ENCODE results near the gene HOXB3. TPM values are rescaled to one million over a fixed set of nuclear protein-coding genes. Genes with fewer than 3 reads are reported as not detected.

The HOXB3 gene
- total RNA-seq, 8 experiments from 2014 or later: 20.6 to 111 (median 52.1) TPM

DNA sequence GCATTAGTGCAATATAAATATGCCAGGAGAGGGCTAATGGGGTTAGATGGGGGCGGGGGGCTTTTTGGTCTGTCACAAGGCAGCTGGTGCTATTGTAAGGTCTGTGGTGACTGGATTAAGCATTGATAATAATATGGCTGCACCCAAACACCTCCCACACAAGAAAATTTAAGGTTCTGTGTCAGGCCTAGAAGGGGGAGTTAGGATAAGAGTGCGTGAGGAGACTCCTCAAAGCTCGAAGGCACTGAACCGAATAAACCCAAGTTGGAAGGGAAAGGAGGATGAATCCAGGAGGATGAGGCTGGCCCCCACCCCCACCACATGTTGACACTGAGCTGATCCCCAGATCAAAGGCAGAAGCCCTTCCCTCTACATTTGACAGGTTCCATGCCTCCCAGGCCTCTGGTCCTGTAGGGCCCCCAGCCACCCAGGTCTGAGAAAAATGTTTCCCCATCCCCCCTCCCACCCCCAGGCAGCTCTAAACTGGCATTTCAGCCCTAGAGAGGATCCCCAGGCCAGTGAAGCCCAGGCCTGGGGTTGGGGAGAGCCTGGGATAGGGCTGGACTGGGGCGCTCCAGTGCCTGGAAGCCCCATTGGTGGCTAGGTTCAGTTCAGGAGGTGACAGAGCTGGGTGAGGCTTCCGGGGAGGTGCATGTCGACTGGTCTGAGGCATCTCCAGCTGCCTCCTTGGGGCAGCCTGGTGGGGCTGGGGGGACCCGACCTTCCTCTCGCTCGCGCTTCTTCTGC lies 60.9 kb downstream of the HOXB3 start:
- peak overlapping the region; percentile 58 to 84 for H3K27ac ChIP-seq
- in situ Hi-C loops (cut with MboI; ENCODE audit: low pct_unique_long_range_greater_than_20kb in 2 of 9, low sequenced_read_pairs in 9 of 9, unreplicated experiment in 9 of 9): no loop called here
- WGBS, 10 experiments: 30 to 100% (median 40%) methylated on average over 1 to 6 of the region's 11 CpGs; no CpG with 5 or more reads in 3 of the 10 experiments
- H3K4me3 ChIP-seq: peak overlapping the region in 2 of 5 donors; percentile 16 to 22
- H3K4me1 ChIP-seq (replicated peaks in 1 of 2): peaks cover 84% of the 10 kb centered on the region in 2 donors
- peak in 4 of 8 experiments; percentile 4 to 14 (median 10) for ATAC-seq (replicated peaks in 6 of 8)

DNA sequence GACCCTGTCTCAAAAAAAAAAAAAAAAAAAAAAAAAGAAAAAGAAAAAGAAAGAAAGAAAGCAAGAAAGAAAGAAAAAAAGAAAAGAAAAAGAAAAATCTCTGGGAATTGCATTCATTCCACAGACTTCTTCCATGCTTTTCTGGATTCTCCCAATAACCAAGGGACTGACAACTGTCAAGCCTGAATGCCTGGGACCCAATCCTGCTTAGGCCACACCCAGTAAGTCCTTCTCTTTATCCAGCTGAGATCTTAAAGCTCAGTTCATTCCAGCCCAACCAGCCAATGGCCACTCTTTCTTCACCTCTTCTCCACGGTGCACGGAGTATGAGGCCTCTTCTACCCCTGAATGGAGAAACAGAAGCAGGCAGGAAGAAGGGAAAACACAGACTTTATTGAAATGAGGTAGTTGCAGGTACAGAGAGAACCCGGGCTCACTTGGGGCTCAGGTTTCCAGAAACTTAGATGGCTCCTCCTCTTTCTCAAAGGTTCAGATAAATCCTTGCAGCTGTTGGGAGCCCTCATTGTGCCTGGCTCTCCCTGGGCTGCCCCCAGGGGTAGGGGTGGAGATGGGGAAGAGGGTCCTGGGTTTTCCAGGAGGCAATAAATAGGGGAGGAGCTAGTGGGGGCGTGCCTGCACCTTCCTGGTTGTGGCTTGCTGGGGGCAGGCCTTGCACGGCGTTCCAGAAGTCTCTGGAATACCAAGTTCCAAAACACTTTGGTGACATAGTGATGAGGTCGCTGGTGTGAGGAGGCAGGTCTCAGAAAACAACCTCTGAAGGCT lies 61.7 kb downstream of the HOXB3 start:
- peak in 5 of 8 experiments; percentile 2 to 58 (median 23) for ATAC-seq (replicated peaks in 6 of 8)
- peak overlapping the region; percentile 58 to 84 for H3K27ac ChIP-seq
- H3K4me1 ChIP-seq (replicated peaks in 1 of 2): peaks cover 77 to 78% of the 10 kb centered on the region in 2 donors
- no peak overlapping the region for H3K4me3 ChIP-seq
- 0 to 76% (median 21%) methylated on average over 1 to 3 of the region's 7 CpGs; no CpG with 5 or more reads in 2 of the 10 experiments for WGBS, 10 experiments
- in situ Hi-C loops (cut with MboI; ENCODE audit: low pct_unique_long_range_greater_than_20kb in 2 of 9, low sequenced_read_pairs in 9 of 9, unreplicated experiment in 9 of 9): no loop called here

DNA sequence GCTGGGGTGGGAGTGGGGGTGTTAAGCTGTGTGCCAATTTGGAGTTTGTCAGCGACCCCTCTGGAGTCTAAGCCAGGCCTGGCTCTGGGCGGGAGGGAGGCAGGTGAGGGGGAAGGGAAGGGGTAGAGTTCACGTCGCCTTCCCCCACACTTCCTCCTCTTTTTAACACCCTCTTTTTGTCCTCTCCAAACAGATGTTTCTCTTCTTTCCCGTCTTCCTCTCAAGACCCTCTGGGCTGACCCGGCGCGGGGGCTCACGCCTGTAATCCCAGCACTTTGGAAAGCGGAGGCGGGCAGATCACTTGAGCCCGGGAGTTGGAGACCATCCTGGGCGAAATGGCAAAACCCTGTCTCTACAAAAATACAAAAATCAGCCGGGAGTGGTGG lies 62.5 kb downstream of the HOXB3 start:
- WGBS, 10 experiments: 8 to 50% (median 23%) methylated on average over 1 to 6 of the region's 14 CpGs; no CpG with 5 or more reads in 5 of the 10 experiments
- Histone ChIP-seq H3K4me3 (peak overlapping the region in 2 of 5 donors; percentile 0 to 7), H3K4me1 (replicated peaks in 1 of 2) (peaks cover 77 to 78% of the 10 kb centered on the region in 2 donors), H3K27ac (peak overlapping the region; percentile 79 to 80)
- in situ Hi-C loops (cut with MboI; ENCODE audit: low pct_unique_long_range_greater_than_20kb in 2 of 9, low sequenced_read_pairs in 9 of 9, unreplicated experiment in 9 of 9): no loop called here
- ATAC-seq (replicated peaks in 6 of 8): no peak

GRCh38 chr17:48526608-48527546 lies 63.2 kb downstream of the HOXB3 start:
- peak overlapping the region; percentile 79 to 80 for H3K27ac ChIP-seq
- H3K4me3 ChIP-seq: peak overlapping the region in 3 of 5 donors; percentile 0 to 14 (median 7)
- H3K4me1 ChIP-seq (replicated peaks in 1 of 2): peaks cover 77 to 78% of the 10 kb centered on the region in 2 donors
- ATAC-seq (replicated peaks in 6 of 8): peak in 6 of 8 experiments; percentile 33 to 49 (median 42)
- WGBS, 10 experiments: 0 to 95% (median 19%) methylated on average over 1 to 23 of the region's 59 CpGs; no CpG with 5 or more reads in 1 of the 10 experiments
- in situ Hi-C loops (cut with MboI; ENCODE audit: low pct_unique_long_range_greater_than_20kb in 2 of 9, low sequenced_read_pairs in 9 of 9, unreplicated experiment in 9 of 9): no loop called here

DNA sequence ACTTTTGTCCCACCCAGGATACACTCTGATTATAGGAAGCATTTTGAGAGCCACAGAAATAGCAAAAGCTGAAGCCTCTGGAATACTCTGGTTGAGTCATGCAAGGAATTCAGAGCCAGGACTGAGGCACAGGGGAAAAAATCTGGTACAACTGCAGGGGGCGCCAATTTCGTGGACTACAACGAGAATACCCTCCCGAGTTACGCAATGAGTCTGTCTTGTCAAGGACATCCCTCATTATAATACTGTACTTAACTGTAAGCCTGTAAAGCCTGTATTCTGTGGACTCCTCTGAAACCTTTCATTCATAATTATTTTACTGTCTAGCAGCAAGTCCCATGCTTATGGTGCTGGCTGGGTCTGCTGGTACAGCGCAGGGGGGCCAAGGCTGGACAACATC lies 67.0 kb downstream of the HOXB3 start:
- Histone ChIP-seq H3K4me1 (replicated peaks in 1 of 2) (peaks cover 40 to 41% of the 10 kb centered on the region in 2 donors), H3K27ac (no peak overlapping the region), H3K4me3 (no peak overlapping the region)
- ATAC-seq (replicated peaks in 6 of 8): peak in 2 of 8 experiments; percentile 16 to 36
- in situ Hi-C loops (cut with MboI; ENCODE audit: low pct_unique_long_range_greater_than_20kb in 2 of 9, low sequenced_read_pairs in 9 of 9, unreplicated experiment in 9 of 9): no loop called here
- 28 to 100% (median 53%) methylated on average over 1 to 6 of the region's 6 CpGs; no CpG with 5 or more reads in 1 of the 10 experiments for WGBS, 10 experiments

DNA sequence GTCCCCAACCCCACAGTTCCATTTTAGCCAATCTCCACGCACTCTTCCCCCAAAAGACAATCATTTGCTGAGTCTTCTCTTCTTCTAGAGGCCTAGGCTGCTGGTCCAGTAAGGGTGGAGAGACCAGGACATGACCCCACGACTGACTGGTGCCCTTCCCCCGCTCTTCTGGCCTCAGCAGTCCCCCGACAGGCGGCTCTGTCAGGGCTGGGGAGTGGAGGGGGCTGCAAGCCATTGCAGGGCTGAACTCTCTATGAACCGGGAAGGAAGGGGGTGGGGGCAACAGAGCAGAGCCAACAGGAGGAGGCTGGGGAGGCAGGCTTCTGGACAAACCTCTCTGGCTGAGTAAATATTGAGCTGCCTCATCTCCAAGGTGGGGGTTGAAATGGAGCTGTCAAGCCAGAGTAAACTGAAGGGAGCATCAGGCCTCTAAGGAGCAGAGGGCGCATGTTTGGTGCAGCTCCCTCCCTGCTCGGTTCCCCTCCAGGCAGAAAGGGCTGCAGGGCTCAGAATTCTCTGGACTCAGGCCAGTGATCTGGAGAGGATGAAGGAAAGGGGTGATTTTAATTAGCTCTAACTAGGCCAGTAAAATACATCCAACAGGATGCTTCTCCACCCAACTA lies 67.9 kb downstream of the HOXB3 start:
- H3K4me3 ChIP-seq: no peak overlapping the region

DNA sequence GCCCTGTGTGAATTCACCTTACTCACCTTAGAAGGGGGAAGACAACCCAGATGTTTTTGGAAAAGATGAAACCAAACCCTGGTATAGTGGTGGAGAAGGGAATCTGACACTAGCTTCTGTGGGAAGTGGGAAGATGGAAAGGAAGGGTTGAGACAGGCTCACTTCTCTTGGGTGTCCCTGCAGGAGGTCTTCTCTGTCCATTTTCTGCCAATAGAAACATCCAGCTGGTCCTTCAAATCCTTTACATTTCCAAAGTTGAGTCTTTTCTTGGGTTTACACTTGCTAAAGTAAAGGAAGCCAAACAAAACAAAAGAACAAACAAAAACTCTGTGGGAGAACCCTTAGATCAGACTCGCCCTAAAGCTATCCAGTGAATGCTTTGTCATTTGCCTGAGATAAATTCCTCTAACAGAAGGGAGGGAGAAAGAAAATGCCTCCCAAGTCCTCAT lies 69.4 kb downstream of the HOXB3 start:
- 50 to 100% (median 71%) methylated on average over 1 of the region's 1 CpG; no CpG with 5 or more reads in 4 of the 10 experiments for WGBS, 10 experiments
- Histone ChIP-seq H3K27ac (no peak overlapping the region), H3K4me3 (no peak overlapping the region), H3K4me1 (replicated peaks in 1 of 2) (peaks cover 26% of the 10 kb centered on the region in 2 donors)
- in situ Hi-C loops (cut with MboI; ENCODE audit: low pct_unique_long_range_greater_than_20kb in 2 of 9, low sequenced_read_pairs in 9 of 9, unreplicated experiment in 9 of 9): no loop called here
- peak in 1 of 8 experiments; percentile 59 for ATAC-seq (replicated peaks in 6 of 8)

More for the DNA sequence above, 67.9 kb downstream of the HOXB3 start:
- 0 to 100% (median 30%) methylated on average over 1 to 2 of the region's 8 CpGs; no CpG with 5 or more reads in 4 of the 10 experiments for WGBS, 10 experiments
- in situ Hi-C loops (cut with MboI; ENCODE audit: low pct_unique_long_range_greater_than_20kb in 2 of 9, low sequenced_read_pairs in 9 of 9, unreplicated experiment in 9 of 9): no loop called here
- H3K27ac ChIP-seq: peak overlapping the region; percentile 46 to 53
- ATAC-seq (replicated peaks in 6 of 8): peak in 7 of 8 experiments; percentile 51 to 96 (median 95)
- peaks cover 32 to 33% of the 10 kb centered on the region in 2 donors for H3K4me1 ChIP-seq (replicated peaks in 1 of 2)

- Histone ChIP-seq H3K4me3 (no peak overlapping the region), H3K4me1 (replicated peaks in 1 of 2) (peaks cover 23 to 25% of the 10 kb centered on the region in 2 donors), H3K27ac (no peak overlapping the region)
- in situ Hi-C loops (cut with MboI; ENCODE audit: low pct_unique_long_range_greater_than_20kb in 2 of 9, low sequenced_read_pairs in 9 of 9, unreplicated experiment in 9 of 9): no loop called here
- no peak for ATAC-seq (replicated peaks in 6 of 8)
- WGBS, 10 experiments: 74 to 100% (median 93%) methylated on average over 1 to 5 of the region's 5 CpGs; no CpG with 5 or more reads in 3 of the 10 experiments
Observed at GRCh38 chr17:48519427-48519826, 70.6 kb downstream of the HOXB3 start.

- ATAC-seq (replicated peaks in 6 of 8): no peak
- Histone ChIP-seq H3K27ac (no peak overlapping the region), H3K4me3 (no peak overlapping the region), H3K4me1 (replicated peaks in 1 of 2) (peaks cover 19 to 25% of the 10 kb centered on the region in 2 donors)
- in situ Hi-C loops (cut with MboI; ENCODE audit: low pct_unique_long_range_greater_than_20kb in 2 of 9, low sequenced_read_pairs in 9 of 9, unreplicated experiment in 9 of 9): no loop called here
- WGBS, 10 experiments: 8 to 60% (median 43%) methylated on average over 1 to 3 of the region's 3 CpGs
Observed at GRCh38 chr17:48517478-48517877, 72.6 kb downstream of the HOXB3 start.

DNA sequence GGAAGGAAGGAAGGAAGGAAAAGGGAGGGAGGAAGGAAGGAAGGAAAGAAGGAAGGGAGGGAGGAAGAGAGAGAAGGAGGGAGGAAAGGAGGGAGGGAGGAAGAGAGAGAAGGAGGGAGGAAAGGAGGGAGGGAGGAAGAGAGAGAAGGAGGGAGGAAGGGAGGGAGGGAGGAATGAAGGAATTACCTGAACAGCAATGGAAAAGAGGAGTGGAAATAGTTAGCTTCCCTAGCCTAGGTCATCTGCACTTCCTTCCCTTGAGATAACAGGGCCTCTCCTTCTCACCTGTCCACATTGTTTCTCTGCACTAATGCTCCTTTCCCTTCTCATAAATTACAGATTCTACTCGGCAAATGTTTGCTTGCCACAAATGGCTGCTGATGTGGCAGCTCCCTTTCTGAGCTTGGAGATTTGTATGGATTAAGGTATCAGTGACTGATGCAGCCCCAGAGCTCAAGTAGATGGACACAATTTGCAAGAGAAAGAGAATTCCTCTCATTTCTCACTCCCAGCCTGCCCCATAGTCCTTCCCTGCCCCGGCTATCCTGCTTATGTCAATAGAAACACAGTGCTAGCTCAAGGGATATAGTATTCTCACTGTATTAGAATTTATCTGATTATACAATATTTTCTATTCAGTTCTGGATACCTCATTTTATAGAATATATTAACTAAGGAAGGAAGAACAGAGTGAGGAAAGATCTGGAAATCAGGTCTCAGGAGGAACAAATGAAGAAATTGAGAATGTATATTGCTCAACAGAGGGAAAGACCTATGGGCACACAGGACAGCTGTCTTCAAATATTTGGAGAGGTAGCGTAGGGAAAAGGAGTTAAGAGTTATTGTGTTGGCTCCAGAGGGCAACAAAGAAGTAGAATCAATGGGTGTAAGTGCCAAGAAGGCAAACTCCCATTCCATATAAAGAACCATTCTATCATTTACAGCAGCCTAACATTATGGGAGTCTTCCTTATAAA lies 73.8 kb downstream of the HOXB3 start:
- Histone ChIP-seq H3K4me3 (no peak overlapping the region), H3K4me1 (replicated peaks in 1 of 2) (peaks cover 12 to 17% of the 10 kb centered on the region in 2 donors), H3K27ac (peak overlapping the region; percentile 17 to 40)
- ATAC-seq (replicated peaks in 6 of 8): peak in 4 of 8 experiments; percentile 39 to 62 (median 52)
- in situ Hi-C loops (cut with MboI; ENCODE audit: low pct_unique_long_range_greater_than_20kb in 2 of 9, low sequenced_read_pairs in 9 of 9, unreplicated experiment in 9 of 9): no loop called here
- 0 to 83% (median 48%) methylated on average over 1 to 3 of the region's 3 CpGs; no CpG with 5 or more reads in 2 of the 10 experiments for WGBS, 10 experiments

GRCh38 chr17:48514477-48514876 lies 75.6 kb downstream of the HOXB3 start:
- H3K4me3 ChIP-seq: no peak overlapping the region
- ATAC-seq (replicated peaks in 6 of 8): no peak
- H3K4me1 ChIP-seq (replicated peaks in 1 of 2): peaks cover 12 to 17% of the 10 kb centered on the region in 2 donors
- no peak overlapping the region for H3K27ac ChIP-seq
- in situ Hi-C loops (cut with MboI; ENCODE audit: low pct_unique_long_range_greater_than_20kb in 2 of 9, low sequenced_read_pairs in 9 of 9, unreplicated experiment in 9 of 9): no loop called here
- WGBS, 10 experiments: 20 to 100% (median 83%) methylated on average over 1 to 2 of the region's 2 CpGs; no CpG with 5 or more reads in 4 of the 10 experiments

All from motor neuron (in vitro differentiated cells).